WTC11 (cell line): ENCODE results near the gene INHBB.

Experiments
- GABPB1 ChIP-seq: sonication (generic); formaldehyde crosslinking; IDR thresholded peaks from 2 replicates; pipeline ENCODE4 v1.8.1; 2023; ENCODE audit warnings: mild to moderate bottlenecking, missing genetic modification reagents
- NR1H2 ChIP-seq: sonication (generic); formaldehyde crosslinking; IDR thresholded peaks from 2 replicates; pipeline ENCODE4 v1.9.0; 2021; ENCODE audit warnings: mild to moderate bottlenecking, moderate library complexity, missing genetic modification reagents

- TF ChIP-seq NR1H2 (CRISPR knock-in tag) (no peak), GABPB1 (no peak; the same call in 1 of the 2 replicates)
Measured at GRCh38 chr2:120312860-120313694, 32.9 kb upstream of the INHBB start.
